Measurements from ENCODE around the gene MGAT5. TPM values are rescaled to one million over a fixed set of nuclear protein-coding genes. Genes with fewer than 3 reads are reported as not detected.

MGAT5 gene
- total RNA-seq, 1 experiment from 2014 or later, result 34.0 TPM

GRCh38 chr2:134274121-134274520 is 20.2 kb downstream of the MGAT5 start:
- Histone ChIP-seq H3K27me3 (ENCODE audit: insufficient read depth, low read length) (no peaks in the 10 kb centered on the region), H4K20me1 (ENCODE audit: insufficient read depth) (no peaks in the 10 kb centered on the region; the same call in 1 of the 2 replicates), H3K79me2 (ENCODE audit: insufficient read depth, low read length) (no peaks in the 10 kb centered on the region), H2AFZ (ENCODE audit: low read depth, low read length, poor library complexity, severe bottlenecking) (no peak overlapping the region), H3K27ac (ENCODE audit: low read depth, low read length) (no peak overlapping the region), H3K9me2 (ENCODE audit: insufficient read depth) (no peaks in the 10 kb centered on the region), H3K9me3 (ENCODE audit: control insufficient read depth in 1 of 2, insufficient read depth in 1 of 2, low read depth in 1 of 2, low read length in 2 of 2) (no peaks in the 10 kb centered on the region), H3K4me3 (replicated peaks in 1 of 2; ENCODE audit: low read depth in 1 of 2, low read length in 2 of 2) (no peak overlapping the region), H3K4me2 (ENCODE audit: low read length) (no peak overlapping the region), H3K9ac (ENCODE audit: low read length) (no peak overlapping the region), H3K36me3 (ENCODE audit: control insufficient read depth in 1 of 2, insufficient read depth in 2 of 2, low read length in 2 of 2) (no peaks in the 10 kb centered on the region), H3K4me1 (ENCODE audit: control insufficient read depth in 1 of 2, insufficient read depth in 2 of 2, low read length in 2 of 2) (peaks cover 0 to 5% of the 10 kb centered on the region in 2 experiments; a peak in 1 of 4 replicates)
- ChIA-PET CTCF (no interaction called here), POLR2A (no interaction called here), RAD21 (ENCODE audit: low non-redundant PET in 1 of 2, low total read pairs in 2 of 2, uncharacterized antibody in 2 of 2, unreplicated experiment in 2 of 2) (no interaction called here)
- intact Hi-C loops (cut with micrococcal nuclease), result no loop called here
- BruUV-seq (replicated peaks), result no TSS peak
- no peak for DNase-seq (ENCODE audit: low read depth, low spot score)
- TF ChIP-seq, protein P1, sequence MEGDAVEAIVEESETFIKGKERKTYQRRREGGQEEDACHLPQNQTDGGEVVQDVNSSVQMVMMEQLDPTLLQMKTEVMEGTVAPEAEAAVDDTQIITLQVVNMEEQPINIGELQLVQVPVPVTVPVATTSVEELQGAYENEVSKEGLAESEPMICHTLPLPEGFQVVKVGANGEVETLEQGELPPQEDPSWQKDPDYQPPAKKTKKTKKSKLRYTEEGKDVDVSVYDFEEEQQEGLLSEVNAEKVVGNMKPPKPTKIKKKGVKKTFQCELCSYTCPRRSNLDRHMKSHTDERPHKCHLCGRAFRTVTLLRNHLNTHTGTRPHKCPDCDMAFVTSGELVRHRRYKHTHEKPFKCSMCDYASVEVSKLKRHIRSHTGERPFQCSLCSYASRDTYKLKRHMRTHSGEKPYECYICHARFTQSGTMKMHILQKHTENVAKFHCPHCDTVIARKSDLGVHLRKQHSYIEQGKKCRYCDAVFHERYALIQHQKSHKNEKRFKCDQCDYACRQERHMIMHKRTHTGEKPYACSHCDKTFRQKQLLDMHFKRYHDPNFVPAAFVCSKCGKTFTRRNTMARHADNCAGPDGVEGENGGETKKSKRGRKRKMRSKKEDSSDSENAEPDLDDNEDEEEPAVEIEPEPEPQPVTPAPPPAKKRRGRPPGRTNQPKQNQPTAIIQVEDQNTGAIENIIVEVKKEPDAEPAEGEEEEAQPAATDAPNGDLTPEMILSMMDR (IDR thresholded peaks at IDR 0.05 in 2 of 3, conservative IDR thresholded peaks at IDR 0.05 in 1 of 3; ENCODE audit: borderline replicate concordance in 1 of 3, insufficient read depth in 1 of 3, low read depth in 2 of 3, low read length in 2 of 3), result no peak
- no peak for TF ChIP-seq TCF7L2 (IDR thresholded peaks at IDR 0.05; ENCODE audit: borderline replicate concordance, extremely low read depth, insufficient read depth, insufficient read length)
- no peak for TF ChIP-seq EZH2 (IDR thresholded peaks at IDR 0.05)
- no peak for TF ChIP-seq SRF (IDR thresholded peaks at IDR 0.05; ENCODE audit: low read depth)
- TF ChIP-seq JUND (IDR thresholded peaks at IDR 0.05), result no peak
- no peak for TF ChIP-seq EGR1 (IDR thresholded peaks at IDR 0.05; ENCODE audit: low read depth)
- TF ChIP-seq SIN3A (IDR thresholded peaks at IDR 0.05; ENCODE audit: low read depth), result no peak
- TF ChIP-seq CEBPB (IDR thresholded peaks at IDR 0.05; ENCODE audit: low read depth), result no peak
- TF ChIP-seq, protein P2, sequence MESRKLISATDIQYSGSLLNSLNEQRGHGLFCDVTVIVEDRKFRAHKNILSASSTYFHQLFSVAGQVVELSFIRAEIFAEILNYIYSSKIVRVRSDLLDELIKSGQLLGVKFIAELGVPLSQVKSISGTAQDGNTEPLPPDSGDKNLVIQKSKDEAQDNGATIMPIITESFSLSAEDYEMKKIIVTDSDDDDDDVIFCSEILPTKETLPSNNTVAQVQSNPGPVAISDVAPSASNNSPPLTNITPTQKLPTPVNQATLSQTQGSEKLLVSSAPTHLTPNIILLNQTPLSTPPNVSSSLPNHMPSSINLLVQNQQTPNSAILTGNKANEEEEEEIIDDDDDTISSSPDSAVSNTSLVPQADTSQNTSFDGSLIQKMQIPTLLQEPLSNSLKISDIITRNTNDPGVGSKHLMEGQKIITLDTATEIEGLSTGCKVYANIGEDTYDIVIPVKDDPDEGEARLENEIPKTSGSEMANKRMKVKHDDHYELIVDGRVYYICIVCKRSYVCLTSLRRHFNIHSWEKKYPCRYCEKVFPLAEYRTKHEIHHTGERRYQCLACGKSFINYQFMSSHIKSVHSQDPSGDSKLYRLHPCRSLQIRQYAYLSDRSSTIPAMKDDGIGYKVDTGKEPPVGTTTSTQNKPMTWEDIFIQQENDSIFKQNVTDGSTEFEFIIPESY (IDR thresholded peaks at IDR 0.05; ENCODE audit: extremely low read depth, insufficient replicate concordance, low read length), result no peak
- TF ChIP-seq CBX3 (IDR thresholded peaks at IDR 0.05; ENCODE audit: low read depth), result no peak
- TF ChIP-seq YY1 (IDR thresholded peaks at IDR 0.05; ENCODE audit: extremely low read depth, insufficient replicate concordance, low read depth, low read length), result no peak
- no peak for TF ChIP-seq ELF1 (IDR thresholded peaks at IDR 0.05; ENCODE audit: borderline replicate concordance, low read depth)
- no peak for TF ChIP-seq FOSL1 (IDR thresholded peaks at IDR 0.05; ENCODE audit: low read depth)
- no peak for TF ChIP-seq ZFX (IDR thresholded peaks at IDR 0.05)
- no peak for TF ChIP-seq SP1 (IDR thresholded peaks at IDR 0.05; ENCODE audit: low read depth)
- no peak for TF ChIP-seq RAD21 (IDR thresholded peaks at IDR 0.05; ENCODE audit: low read depth)
- TF ChIP-seq ZNF274 (IDR thresholded peaks at IDR 0.05; ENCODE audit: low read depth, low read length), result no peak
- no peak for TF ChIP-seq EZH2phosphoT487 (IDR thresholded peaks at IDR 0.05; ENCODE audit: borderline replicate concordance)
- no peak for TF ChIP-seq POLR2A (IDR thresholded peaks at IDR 0.05; ENCODE audit: borderline replicate concordance, extremely low read depth, insufficient read depth, insufficient read length)
- no peak for ATAC-seq

Measured in HCT116 (cell line).